ENCODE data around the gene MYOM1. TPM values are rescaled to one million over a fixed set of nuclear protein-coding genes. Genes with fewer than 3 reads are reported as not detected.
"Not testable (repeated sequence)": the region's sequence is repeated elsewhere in the genome, so short reads cannot be mapped to it uniquely, and the experiment has no call there.

Gene MYOM1
- total RNA-seq, 1 donor from 2014 or later: 724 TPM

- ATAC-seq: peak; percentile 35
Observed at GRCh38 chr18:3226048-3226447, 6.3 kb upstream of the MYOM1 start.

GRCh38 chr18:3225588-3225987, 5.8 kb upstream of the MYOM1 start:
- intact Hi-C loops (cut with micrococcal nuclease): no loop called here
- ATAC-seq (no peak), DNase-seq (no peak)

More at GRCh38 chr18:3226048-3226447, 6.3 kb upstream of the MYOM1 start:
- no peak for DNase-seq
- intact Hi-C loops (cut with micrococcal nuclease): no loop called here

- peak; percentile 73 for ATAC-seq
- DNase-seq: peak; percentile 51
- intact Hi-C loops (cut with micrococcal nuclease): no loop called here
Observed at GRCh38 chr18:3224223-3224622, 4.5 kb upstream of the MYOM1 start.

GRCh38 chr18:3223356-3223755, 3.6 kb upstream of the MYOM1 start:
- intact Hi-C loops (cut with micrococcal nuclease): no loop called here

GRCh38 chr18:3221496-3221895, 1.7 kb upstream of the MYOM1 start:
- no peak for DNase-seq
- no peak for ATAC-seq
- intact Hi-C loops (cut with micrococcal nuclease): no loop called here

More at GRCh38 chr18:3223356-3223755, 3.6 kb upstream of the MYOM1 start:
- ATAC-seq (no peak), DNase-seq (no peak)

GRCh38 chr18:3220868-3221267, 1.1 kb upstream of the MYOM1 start:
- DNase-seq; ATAC-seq; intact Hi-C loops (cut with micrococcal nuclease): not testable (repeated sequence)

GRCh38 chr18:3219241-3219630, 532 bp downstream of the MYOM1 start:
- DNase-seq (no peak), ATAC-seq (no peak)
- intact Hi-C loops (cut with micrococcal nuclease): no loop called here

GRCh38 chr18:3218819-3219218, 949 bp downstream of the MYOM1 start:
- peak; percentile 34 for ATAC-seq
- intact Hi-C loops (cut with micrococcal nuclease): no loop called here
- no peak for DNase-seq

GRCh38 chr18:3217948-3218647, 1.7 kb downstream of the MYOM1 start:
- intact Hi-C loops (cut with micrococcal nuclease): no loop called here
- ATAC-seq (peak; percentile 60), DNase-seq (no peak)

- DNase-seq: no peak
- intact Hi-C loops (cut with micrococcal nuclease): no loop called here
- ATAC-seq: no peak
Observed at GRCh38 chr18:3216987-3217386, 2.8 kb downstream of the MYOM1 start.

- DNase-seq (peak; percentile 34), ATAC-seq (no peak)
- intact Hi-C loops (cut with micrococcal nuclease): no loop called here
Observed at GRCh38 chr18:3214855-3215637, 4.7 kb downstream of the MYOM1 start.

- DNase-seq (no peak), ATAC-seq (no peak)
- intact Hi-C loops (cut with micrococcal nuclease): no loop called here
Observed at GRCh38 chr18:3213300-3214059, 6.3 kb downstream of the MYOM1 start.

- DNase-seq (no peak), ATAC-seq (no peak)
- intact Hi-C loops (cut with micrococcal nuclease): no loop called here
Observed at GRCh38 chr18:3212657-3213056, 7.1 kb downstream of the MYOM1 start.

- ATAC-seq: peak; percentile 85
- intact Hi-C loops (cut with micrococcal nuclease): no loop called here
Observed at GRCh38 chr18:3211236-3211992, 8.4 kb downstream of the MYOM1 start.

GRCh38 chr18:3209859-3210569, 9.8 kb downstream of the MYOM1 start:
- DNase-seq (no peak), ATAC-seq (no peak)
- intact Hi-C loops (cut with micrococcal nuclease): no loop called here

More at GRCh38 chr18:3211236-3211992, 8.4 kb downstream of the MYOM1 start:
- DNase-seq: no peak

- intact Hi-C loops (cut with micrococcal nuclease): no loop called here
- ATAC-seq (peak; percentile 60), DNase-seq (no peak)
Observed at GRCh38 chr18:3207565-3207964, 12.2 kb downstream of the MYOM1 start.

- intact Hi-C loops (cut with micrococcal nuclease): no loop called here
- DNase-seq (no peak), ATAC-seq (no peak)
Observed at GRCh38 chr18:3205239-3205638, 14.5 kb downstream of the MYOM1 start.

GRCh38 chr18:3199942-3200645, 19.7 kb downstream of the MYOM1 start:
- intact Hi-C loops (cut with micrococcal nuclease): no loop called here
- DNase-seq (no peak), ATAC-seq (no peak)
